ENCODE measurements around the gene PTGES3. TPM values are rescaled to one million over a fixed set of nuclear protein-coding genes. Genes with fewer than 3 reads are reported as not detected.

Gene PTGES3
- total RNA-seq, 4 donors from 2014 or later = 57.2 to 81.4 (median 69.3) TPM

DNA sequence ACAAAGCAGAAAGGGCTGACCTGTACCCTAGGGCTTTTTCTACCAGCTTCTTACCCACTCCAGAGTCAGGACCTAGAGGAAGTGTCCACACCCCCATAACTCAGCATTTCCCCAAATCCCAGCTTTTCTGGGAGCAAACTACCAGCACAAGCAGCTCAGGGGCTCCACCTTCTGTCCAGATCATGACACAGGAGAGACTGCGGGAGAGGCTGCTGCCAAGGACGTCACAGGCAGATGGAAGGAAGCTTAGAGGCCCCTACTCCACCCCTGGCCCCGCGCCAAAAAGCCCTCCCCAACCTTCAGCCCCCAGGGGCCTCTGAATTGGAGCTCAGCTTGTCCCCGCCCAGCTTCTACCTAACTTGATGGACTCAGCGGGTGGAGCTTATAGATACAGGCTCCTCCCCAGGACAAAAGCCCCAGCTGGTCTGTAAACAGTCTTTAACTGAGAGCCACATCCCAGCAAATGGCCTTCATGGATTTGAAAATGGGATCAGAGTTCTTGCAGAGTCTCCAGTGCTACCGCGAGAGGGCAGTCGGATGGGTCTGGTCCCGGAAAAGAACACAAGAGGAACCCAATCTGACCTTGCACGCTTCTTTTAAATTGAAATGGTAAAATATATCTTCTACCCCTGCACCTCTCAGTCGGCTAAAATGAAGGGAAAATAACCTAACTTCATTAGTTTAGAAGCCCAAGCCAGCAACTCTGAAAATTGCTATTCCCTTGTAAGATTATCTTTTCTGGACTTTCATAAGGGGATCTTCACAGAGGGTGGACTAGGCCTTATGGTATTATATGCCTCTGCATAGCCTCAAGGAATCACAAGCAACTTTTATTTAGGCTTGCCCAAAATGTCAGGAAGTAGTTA lies 51.2 kb downstream of the PTGES3 start:
- peaks cover 5 to 47% of the 10 kb centered on the region in 2 donors for H3K36me3 ChIP-seq
- peaks cover 36 to 64% of the 10 kb centered on the region in 2 donors for H3K4me1 ChIP-seq
- intact Hi-C loops (cut with DNase I; ENCODE audit: low total_unique reads) (loop anchor here (1.0 to 10.0 kb wide), 9 partner anchors 51 to 912 kb away; partner anchors contain the start of genes APOF, CD63, COQ10A and DDIT3), in situ Hi-C loops (cut with MboI; ENCODE audit: low sequenced_read_pairs in 4 of 4) (loop anchor here in 3 of 4 donors (5.0 to 25.0 kb wide), 4 partner anchors 50 to 875 kb away; partner anchors contain the start of genes NACA (in 2 of the 3), PTGES3 (in 2 of the 3), DDIT3 (in 1 of the 3) and MBD6 (in 1 of the 3))
- no peaks in the 10 kb centered on the region for H3K27me3 ChIP-seq
- H3K4me3 ChIP-seq = peak overlapping the region; percentile 73 to 88 (median 78)
- ATAC-seq (peak; percentile 74 to 79), DNase-seq (peak; percentile 98 to 99)
- TF ChIP-seq, protein P1, sequence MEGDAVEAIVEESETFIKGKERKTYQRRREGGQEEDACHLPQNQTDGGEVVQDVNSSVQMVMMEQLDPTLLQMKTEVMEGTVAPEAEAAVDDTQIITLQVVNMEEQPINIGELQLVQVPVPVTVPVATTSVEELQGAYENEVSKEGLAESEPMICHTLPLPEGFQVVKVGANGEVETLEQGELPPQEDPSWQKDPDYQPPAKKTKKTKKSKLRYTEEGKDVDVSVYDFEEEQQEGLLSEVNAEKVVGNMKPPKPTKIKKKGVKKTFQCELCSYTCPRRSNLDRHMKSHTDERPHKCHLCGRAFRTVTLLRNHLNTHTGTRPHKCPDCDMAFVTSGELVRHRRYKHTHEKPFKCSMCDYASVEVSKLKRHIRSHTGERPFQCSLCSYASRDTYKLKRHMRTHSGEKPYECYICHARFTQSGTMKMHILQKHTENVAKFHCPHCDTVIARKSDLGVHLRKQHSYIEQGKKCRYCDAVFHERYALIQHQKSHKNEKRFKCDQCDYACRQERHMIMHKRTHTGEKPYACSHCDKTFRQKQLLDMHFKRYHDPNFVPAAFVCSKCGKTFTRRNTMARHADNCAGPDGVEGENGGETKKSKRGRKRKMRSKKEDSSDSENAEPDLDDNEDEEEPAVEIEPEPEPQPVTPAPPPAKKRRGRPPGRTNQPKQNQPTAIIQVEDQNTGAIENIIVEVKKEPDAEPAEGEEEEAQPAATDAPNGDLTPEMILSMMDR (IDR thresholded peaks at IDR 0.05 in 4 of 5, conservative IDR thresholded peaks at IDR 0.05 in 1 of 5) = peak; percentile 47 to 75 (median 60)
- TF ChIP-seq POLR2A (IDR thresholded peaks at IDR 0.05) = peak in 1 of 2 donors; percentile 58
- H3K9me3 ChIP-seq = no peaks in the 10 kb centered on the region
- H3K27ac ChIP-seq = peak overlapping the region; percentile 95 to 99 (median 97)

DNA sequence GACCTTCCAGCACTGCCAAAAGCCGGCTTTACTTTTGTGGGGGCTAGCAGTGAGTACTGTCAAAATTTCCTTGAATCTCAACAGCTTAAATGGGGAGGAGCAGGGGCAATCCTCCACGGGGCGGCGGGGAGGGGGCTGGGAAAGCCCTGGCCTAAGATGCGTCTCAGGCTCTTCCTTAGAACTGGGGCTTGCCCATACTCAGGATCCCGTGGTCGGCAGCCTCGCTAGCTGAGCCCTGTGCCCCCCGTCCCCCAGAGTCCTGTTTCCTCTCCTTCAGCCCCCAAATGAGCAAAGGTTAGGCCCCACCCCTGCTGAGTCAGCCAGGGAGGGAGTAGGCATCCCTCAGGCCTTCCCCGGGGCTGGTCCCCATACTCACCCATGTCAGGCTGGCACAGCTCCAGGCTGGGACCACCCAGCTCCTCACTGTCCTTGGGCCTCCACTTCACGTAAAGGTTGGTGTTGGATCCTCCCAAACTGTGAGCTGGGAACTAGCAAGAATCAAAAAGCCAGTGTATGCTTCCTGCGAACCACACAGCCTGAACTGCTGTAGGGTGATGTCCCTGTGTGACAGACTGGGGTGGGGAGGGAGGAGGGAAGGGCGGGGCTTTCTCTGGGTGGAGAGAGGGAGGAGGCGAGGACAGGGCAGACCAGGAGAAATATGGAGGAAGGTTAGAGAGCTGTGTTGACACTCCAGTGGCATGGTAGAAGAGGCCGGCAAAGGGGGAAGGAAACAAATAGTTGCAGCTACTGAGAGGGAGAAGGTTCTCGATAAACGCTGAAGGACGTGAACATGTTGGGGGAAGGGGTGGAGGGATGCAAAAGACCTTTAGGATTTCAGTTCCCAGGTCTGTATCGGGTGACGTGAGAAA lies 52.0 kb downstream of the PTGES3 start:
- H3K4me1 ChIP-seq = peaks cover 44 to 73% of the 10 kb centered on the region in 2 donors
- peak overlapping the region; percentile 95 to 99 (median 97) for H3K27ac ChIP-seq
- ATAC-seq (peak; percentile 80 to 83), DNase-seq (peak; percentile 93 to 94)
- no peaks in the 10 kb centered on the region for H3K9me3 ChIP-seq
- H3K4me3 ChIP-seq = peak overlapping the region; percentile 73 to 88 (median 78)
- peak; percentile 74 to 84 for TF ChIP-seq POLR2A (IDR thresholded peaks at IDR 0.05)
- TF ChIP-seq, protein P1 (IDR thresholded peaks at IDR 0.05 in 4 of 5, conservative IDR thresholded peaks at IDR 0.05 in 1 of 5) = no peak
- intact Hi-C loops (cut with DNase I; ENCODE audit: low total_unique reads) = loop anchor here (1.0 to 10.0 kb wide), 7 partner anchors 124 to 911 kb away; partner anchors contain the start of genes APOF, CD63, COQ10A and DDIT3
- peaks cover 5 to 38% of the 10 kb centered on the region in 2 donors for H3K36me3 ChIP-seq
- in situ Hi-C loops (cut with MboI; ENCODE audit: low sequenced_read_pairs in 4 of 4) = loop anchor here in 3 of 4 donors (5.0 to 25.0 kb wide), 4 partner anchors 51 to 876 kb away; partner anchors contain the start of genes NACA (in 2 of the 3), PTGES3 (in 2 of the 3), DDIT3 (in 1 of the 3) and MBD6 (in 1 of the 3)
- no peaks in the 10 kb centered on the region for H3K27me3 ChIP-seq

DNA sequence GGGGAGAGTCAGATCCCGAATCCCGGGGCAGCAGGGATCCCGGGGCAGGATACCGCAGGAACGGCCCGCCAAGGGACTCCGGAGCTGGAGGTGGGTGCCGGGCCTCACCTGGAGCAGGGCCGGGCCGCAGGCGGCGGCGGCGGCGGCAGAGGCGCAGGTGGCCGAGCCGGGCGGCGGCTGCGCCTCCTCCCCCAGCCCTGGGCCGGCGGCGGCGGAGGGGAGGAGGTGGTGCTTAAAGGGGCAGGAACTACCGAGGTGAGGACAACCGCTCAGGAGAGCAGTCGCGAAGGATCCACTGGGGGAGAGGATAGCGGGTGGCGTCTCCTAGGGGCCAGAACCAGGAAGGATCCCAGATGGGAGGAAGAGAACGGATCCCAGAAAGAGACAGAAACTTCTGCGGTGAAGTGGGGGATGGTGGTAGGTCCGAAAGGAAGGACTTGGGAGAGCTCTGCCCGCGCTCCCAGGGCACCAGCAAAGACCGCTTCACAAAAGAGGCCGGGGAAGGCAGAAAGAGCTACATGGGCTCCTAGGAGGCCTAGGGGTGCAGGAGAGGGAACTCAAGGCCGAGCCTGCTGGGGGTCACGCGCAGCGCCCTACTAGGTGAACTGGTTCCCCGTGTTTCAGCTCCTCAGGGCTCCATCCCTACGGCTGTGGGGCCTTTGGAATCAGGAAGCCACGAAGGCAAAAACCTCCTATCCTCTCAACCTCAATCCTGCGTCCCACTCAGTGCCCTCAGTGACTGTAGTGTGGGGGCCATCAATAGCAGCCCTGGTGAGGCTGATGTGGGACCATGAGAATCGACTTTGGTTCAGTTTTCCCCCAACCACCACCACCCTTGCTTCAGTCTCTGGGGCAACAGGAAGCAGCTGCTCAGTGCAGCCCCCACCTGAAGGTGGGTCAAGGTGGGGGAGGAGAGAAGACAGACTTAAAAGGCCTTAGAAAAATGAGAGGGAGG lies 53.0 kb downstream of the PTGES3 start:
- Histone ChIP-seq H3K36me3 (peaks cover 5 to 29% of the 10 kb centered on the region in 2 donors), H3K4me3 (peak overlapping the region; percentile 73 to 88 (median 78)), H3K27me3 (no peaks in the 10 kb centered on the region), H3K27ac (peak overlapping the region; percentile 95 to 99 (median 97)), H3K9me3 (no peaks in the 10 kb centered on the region), H3K4me1 (peaks cover 53 to 72% of the 10 kb centered on the region in 2 donors)
- TF ChIP-seq POLR2A (IDR thresholded peaks at IDR 0.05) = peak; percentile 77
- TF ChIP-seq, protein P1 (IDR thresholded peaks at IDR 0.05 in 4 of 5, conservative IDR thresholded peaks at IDR 0.05 in 1 of 5) = peak; percentile 38 to 53 (median 48)
- ATAC-seq = peak; percentile 50 to 53
- DNase-seq = peak; percentile 77 to 89
- in situ Hi-C loops (cut with MboI; ENCODE audit: low sequenced_read_pairs in 4 of 4) (loop anchor here in 3 of 4 donors (5.0 to 25.0 kb wide), 4 partner anchors 52 to 877 kb away; partner anchors contain the start of genes NACA (in 2 of the 3), PTGES3 (in 2 of the 3), DDIT3 (in 1 of the 3) and MBD6 (in 1 of the 3)), intact Hi-C loops (cut with DNase I; ENCODE audit: low total_unique reads) (loop anchor here (5.0 to 10.0 kb wide), 7 partner anchors 123 to 910 kb away; partner anchors contain the start of genes APOF, CD63, COQ10A and DDIT3)
